Parathyroid adenoma (tissue), 2 donors: ENCODE results near the gene TUBB4B.

Experiments
- H2AFZ ChIP-seq: fragments of 300-600 bp; sonication (generic); one replicate; pipeline ENCODE4 v1.7.0; 2017; ENCODE audit warnings: antibody characterized with exemption, mild to moderate bottlenecking
- H3K27ac ChIP-seq: fragments of 300-600 bp; sonication (generic); one replicate; pipeline ENCODE4 v1.7.0; 2017
- H3K27me3 ChIP-seq: fragments of 300-600 bp; sonication (generic); one replicate; pipeline ENCODE4 v1.7.0; 2017; ENCODE audit warnings: low read length; ENCODE audit not compliant: control insufficient read depth, insufficient read depth
- H3K36me3 ChIP-seq: fragments of 300-600 bp; sonication (generic); one replicate; pipeline ENCODE4 v1.7.0; 2017; ENCODE audit warnings: low read length; ENCODE audit not compliant: control insufficient read depth, insufficient read depth
- H3K4me1 ChIP-seq: fragments of 300-600 bp; sonication (generic); one replicate; pipeline ENCODE4 v1.7.0; 2017; ENCODE audit warnings: control low read depth
- H3K4me2 ChIP-seq: fragments of 300-600 bp; sonication (generic); one replicate; pipeline ENCODE4 v1.7.0; 2017; ENCODE audit warnings: low read length
- H3K4me3 ChIP-seq: fragments of 300-600 bp; sonication (generic); one replicate; pipeline ENCODE4 v1.7.0; 2017; ENCODE audit warnings: low read depth, low read length
- H3K79me2 ChIP-seq: fragments of 300-600 bp; sonication (generic); one replicate; pipeline ENCODE4 v1.7.0; 2017; ENCODE audit warnings: control low read depth
- H3K9ac ChIP-seq: fragments of 300-600 bp; sonication (generic); one replicate; pipeline ENCODE4 v1.7.0; 2017; ENCODE audit warnings: mild to moderate bottlenecking
- H3K9me3 ChIP-seq: fragments of 300-600 bp; sonication (generic); one replicate; pipeline ENCODE4 v1.7.0; 2017; ENCODE audit warnings: low read length; ENCODE audit not compliant: control insufficient read depth
- TF ChIP-seq, protein P1 (sequence below): fragments of 300-600 bp; sonication (generic); IDR thresholded peaks from one replicate; pipeline ENCODE4 v1.7.0; 2017; ENCODE audit warnings: antibody characterized with exemption, mild to moderate bottlenecking
- donor health status: primary hyperparathyroidism.

TUBB4B gene

GRCh38 chr9:137275588-137276472 lies 34.7 kb downstream of the TUBB4B start:
- Histone ChIP-seq H3K4me3 (no peak overlapping the region), H3K9ac (no peak overlapping the region), H3K4me1 (no peaks in the 10 kb centered on the region)

DNA sequence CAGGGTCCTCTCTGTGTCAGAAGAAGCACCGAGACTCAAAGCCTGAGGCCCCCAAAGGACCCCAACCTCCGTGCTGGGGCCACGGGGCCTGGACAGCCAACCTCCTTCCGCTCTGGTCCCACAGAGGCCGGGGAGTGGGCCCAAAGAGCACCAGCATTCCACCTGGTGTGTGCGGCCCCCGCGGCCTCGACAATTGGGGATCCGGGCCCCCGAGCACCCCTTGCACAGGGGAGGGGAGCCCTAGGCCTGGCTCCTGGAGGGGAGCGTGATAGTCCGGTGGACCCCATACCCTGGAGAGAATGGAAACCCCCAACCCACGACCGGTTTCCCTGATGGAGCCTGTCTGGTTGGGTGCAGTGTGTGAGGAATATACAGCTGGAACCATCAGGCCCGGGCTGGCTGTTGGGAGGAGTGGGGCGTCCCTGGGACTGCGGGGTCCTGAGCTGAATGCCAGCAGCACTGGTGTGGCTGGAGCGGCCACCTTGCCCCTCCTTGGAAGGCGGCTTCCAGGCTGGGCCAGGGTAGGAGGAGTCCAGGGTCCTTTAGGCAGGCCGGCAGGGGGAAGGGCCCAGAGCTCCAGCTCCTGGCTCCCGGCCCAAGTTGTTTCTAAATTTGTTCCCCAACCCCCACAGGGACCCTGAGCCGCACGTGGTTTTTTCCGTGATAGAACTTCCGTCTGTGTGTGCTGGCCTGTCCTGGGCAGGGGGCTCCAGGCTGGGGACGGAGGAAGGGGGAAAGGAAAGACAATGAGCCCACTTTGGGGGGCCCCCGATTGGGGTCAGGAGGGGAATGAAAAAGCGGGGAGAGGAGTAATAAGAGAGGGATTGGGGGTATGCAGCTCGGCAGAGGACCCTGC lies 35.6 kb downstream of the TUBB4B start:
- H3K4me2 ChIP-seq: no peak overlapping the region

More at GRCh38 chr9:137275588-137276472, 34.7 kb downstream of the TUBB4B start:
- Histone ChIP-seq H3K36me3 (no peaks in the 10 kb centered on the region), H3K9me3 (no peaks in the 10 kb centered on the region), H2AFZ (no peak overlapping the region), H3K27ac (no peak overlapping the region), H3K4me2 (no peak overlapping the region), H3K79me2 (no peaks in the 10 kb centered on the region), H3K27me3 (no peaks in the 10 kb centered on the region)
- TF ChIP-seq, protein P1, sequence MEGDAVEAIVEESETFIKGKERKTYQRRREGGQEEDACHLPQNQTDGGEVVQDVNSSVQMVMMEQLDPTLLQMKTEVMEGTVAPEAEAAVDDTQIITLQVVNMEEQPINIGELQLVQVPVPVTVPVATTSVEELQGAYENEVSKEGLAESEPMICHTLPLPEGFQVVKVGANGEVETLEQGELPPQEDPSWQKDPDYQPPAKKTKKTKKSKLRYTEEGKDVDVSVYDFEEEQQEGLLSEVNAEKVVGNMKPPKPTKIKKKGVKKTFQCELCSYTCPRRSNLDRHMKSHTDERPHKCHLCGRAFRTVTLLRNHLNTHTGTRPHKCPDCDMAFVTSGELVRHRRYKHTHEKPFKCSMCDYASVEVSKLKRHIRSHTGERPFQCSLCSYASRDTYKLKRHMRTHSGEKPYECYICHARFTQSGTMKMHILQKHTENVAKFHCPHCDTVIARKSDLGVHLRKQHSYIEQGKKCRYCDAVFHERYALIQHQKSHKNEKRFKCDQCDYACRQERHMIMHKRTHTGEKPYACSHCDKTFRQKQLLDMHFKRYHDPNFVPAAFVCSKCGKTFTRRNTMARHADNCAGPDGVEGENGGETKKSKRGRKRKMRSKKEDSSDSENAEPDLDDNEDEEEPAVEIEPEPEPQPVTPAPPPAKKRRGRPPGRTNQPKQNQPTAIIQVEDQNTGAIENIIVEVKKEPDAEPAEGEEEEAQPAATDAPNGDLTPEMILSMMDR: no peak

DNA sequence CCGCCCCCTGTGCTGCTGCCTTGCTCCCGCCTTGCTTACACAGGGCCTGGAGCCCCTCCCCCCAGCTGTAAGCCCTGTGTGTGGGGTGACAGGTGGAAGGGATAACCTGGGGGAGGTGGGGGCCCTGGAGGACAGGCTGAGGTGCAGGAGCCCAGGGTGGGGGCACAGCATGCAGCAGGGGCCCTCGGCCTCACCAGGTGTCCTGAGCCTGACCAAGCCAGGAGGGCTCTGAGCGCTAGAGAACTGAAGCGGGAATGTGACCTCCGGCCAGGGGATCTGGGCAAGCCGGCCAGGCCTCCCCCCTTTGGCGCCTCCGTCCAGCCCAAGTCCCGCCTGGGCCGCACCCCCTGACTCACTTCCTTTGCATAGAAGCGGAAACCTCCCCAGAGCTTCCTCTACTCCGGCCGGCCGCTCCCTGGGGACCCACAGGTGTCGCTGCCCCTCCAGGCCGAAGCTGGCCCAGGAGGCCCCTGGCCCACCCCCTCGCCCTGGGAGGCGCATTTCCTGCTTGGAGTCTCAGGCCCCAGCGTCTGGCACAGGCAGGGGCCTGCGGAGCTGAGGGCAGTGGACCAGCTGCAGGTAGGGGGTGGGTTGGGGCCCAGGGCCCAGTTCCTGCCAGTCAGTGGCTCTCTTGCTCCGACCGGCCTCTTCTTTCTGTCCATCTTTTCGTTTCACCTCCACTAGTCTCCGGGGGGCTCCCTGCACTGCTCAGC lies 36.4 kb downstream of the TUBB4B start, which contains the start of gene TOR4A:
TOR4A (plus strand) TSS at position 398 of the 713 bp plus-strand sequence. CDS start 964 bp downstream, outside the sequence.
- Histone ChIP-seq H3K36me3 (no peaks in the 10 kb centered on the region), H3K4me1 (no peaks in the 10 kb centered on the region), H2AFZ (no peak within 1 kb of the TSS), H3K4me3 (peak within 1 kb of the TSS; percentile 13), H3K9me3 (no peaks in the 10 kb centered on the region), H3K27ac (peak within 1 kb of the TSS; percentile 69), H3K4me2 (peak within 1 kb of the TSS; percentile 49), H3K79me2 (no peaks in the 10 kb centered on the region), H3K27me3 (no peaks in the 10 kb centered on the region), H3K9ac (no peak within 1 kb of the TSS)
- TF ChIP-seq, protein P1: no peak

More for the DNA sequence above, 35.6 kb downstream of the TUBB4B start:
- no peaks in the 10 kb centered on the region for H3K9me3 ChIP-seq
- no peaks in the 10 kb centered on the region for H3K36me3 ChIP-seq
- no peaks in the 10 kb centered on the region for H3K27me3 ChIP-seq
- no peaks in the 10 kb centered on the region for H3K4me1 ChIP-seq
- no peak overlapping the region for H3K9ac ChIP-seq
- peak overlapping the region; percentile 69 for H3K27ac ChIP-seq
- no peaks in the 10 kb centered on the region for H3K79me2 ChIP-seq
- no peak overlapping the region for H2AFZ ChIP-seq
- TF ChIP-seq, protein P1: no peak
- no peak overlapping the region for H3K4me3 ChIP-seq

- no peaks in the 10 kb centered on the region for H3K79me2 ChIP-seq
- no peak overlapping the region for H3K9ac ChIP-seq
- no peaks in the 10 kb centered on the region for H3K4me1 ChIP-seq
- no peaks in the 10 kb centered on the region for H3K36me3 ChIP-seq
- H2AFZ ChIP-seq: no peak overlapping the region
- H3K4me3 ChIP-seq: peak overlapping the region; percentile 13
- peak overlapping the region; percentile 49 for H3K4me2 ChIP-seq
- peak overlapping the region; percentile 69 for H3K27ac ChIP-seq
- H3K27me3 ChIP-seq: no peaks in the 10 kb centered on the region
- TF ChIP-seq, protein P1: no peak
- no peaks in the 10 kb centered on the region for H3K9me3 ChIP-seq
Observed at GRCh38 chr9:137278061-137278701, 37.1 kb downstream of the TUBB4B start.
